H9 (cell line): ENCODE results near the gene BUB1. TPM values are rescaled to one million over a fixed set of nuclear protein-coding genes. Genes with fewer than 3 reads are reported as not detected.
A peak's percentile ranks its signal among the peaks of the same experiment; 100 is the strongest.

Experiments
- DNase-seq: peaks from one replicate; pipeline ENCODE4 v3.0.0-alpha.2; 2017
- H2AFZ ChIP-seq: one replicate; pipeline ENCODE4 v1.6.1; 2013; ENCODE audit warnings: mild to moderate bottlenecking, low read length, control low read depth, moderate library complexity
- H2AK5ac ChIP-seq: 2 replicates; pipeline ENCODE4 v1.6.1; 2013; ENCODE audit warnings: low read length, control low read depth, mixed read lengths; ENCODE audit not compliant: insufficient read length
- H2BK120ac ChIP-seq: one replicate; pipeline ENCODE4 v1.6.1; 2013; ENCODE audit warnings: low read depth, mild to moderate bottlenecking, low read length, control low read depth, inconsistent platforms; ENCODE audit not compliant: poor library complexity, severe bottlenecking
- H2BK12ac ChIP-seq: 2 replicates; pipeline ENCODE4 v1.6.1; 2013; ENCODE audit warnings: low read length, control low read depth, mixed read lengths, low read depth; ENCODE audit not compliant: insufficient read length
- H2BK15ac ChIP-seq: 2 replicates; pipeline ENCODE4 v1.6.1; 2013; ENCODE audit warnings: low read depth, low read length, control low read depth
- H2BK20ac ChIP-seq: one replicate; pipeline ENCODE4 v1.6.1; 2013; ENCODE audit warnings: low read depth, mild to moderate bottlenecking, low read length, control low read depth, inconsistent platforms; ENCODE audit not compliant: poor library complexity, severe bottlenecking
- H2BK5ac ChIP-seq: 2 replicates; pipeline ENCODE4 v1.6.1; 2013; ENCODE audit warnings: low read length, control low read depth, mixed read lengths; ENCODE audit not compliant: insufficient read length
- H3K14ac ChIP-seq: 2 replicates; pipeline ENCODE4 v1.6.1; 2013; ENCODE audit warnings: low read length, control low read depth; ENCODE audit not compliant: insufficient read depth
- H3K18ac ChIP-seq: 2 replicates; pipeline ENCODE4 v1.6.1; 2013; ENCODE audit warnings: low read depth, mild to moderate bottlenecking, mixed read lengths, low read length, control low read depth; ENCODE audit not compliant: insufficient read length
- H3K23ac ChIP-seq: 2 replicates; pipeline ENCODE4 v1.6.1; 2013; ENCODE audit warnings: low read length, control low read depth, mixed read lengths, low read depth; ENCODE audit not compliant: insufficient read length
- H3K23me2 ChIP-seq: 2 replicates; pipeline ENCODE4 v1.6.1; 2013; ENCODE audit warnings: low read depth, mild to moderate bottlenecking, mixed read lengths, low read length, control low read depth; ENCODE audit not compliant: insufficient read length, poor library complexity, severe bottlenecking
- H3K27ac ChIP-seq: 2 replicates; pipeline ENCODE4 v1.5.1; 2013; ENCODE audit warnings: low read length, control low read depth, mixed read lengths, low read depth; ENCODE audit not compliant: insufficient read length
- H3K27me3 ChIP-seq: 2 replicates; pipeline ENCODE4 v1.6.1; 2013; ENCODE audit warnings: low read length, control low read depth, inconsistent platforms; ENCODE audit not compliant: insufficient read depth
- H3K4ac ChIP-seq: 2 replicates; pipeline ENCODE4 v1.6.1; 2013; ENCODE audit warnings: low read depth, mild to moderate bottlenecking, control low read depth, inconsistent platforms, low read length, moderate library complexity
- H3K4me1 ChIP-seq: 2 replicates; pipeline ENCODE4 v1.6.1; 2013; ENCODE audit warnings: low read length, control low read depth, inconsistent platforms; ENCODE audit not compliant: insufficient read depth
- H3K4me2 ChIP-seq: 2 replicates; pipeline ENCODE4 v1.6.1; 2013; ENCODE audit warnings: low read length, control low read depth, mixed read lengths; ENCODE audit not compliant: insufficient read length, insufficient read depth
- H3K56ac ChIP-seq: 2 replicates; pipeline ENCODE4 v1.6.1; 2013; ENCODE audit warnings: low read depth, mild to moderate bottlenecking, mixed read lengths, low read length, control low read depth; ENCODE audit not compliant: insufficient read length
- H3K79me1 ChIP-seq: 2 replicates; pipeline ENCODE4 v1.6.1; 2013; ENCODE audit warnings: low read depth, mild to moderate bottlenecking, moderate library complexity, low read length, control low read depth, inconsistent platforms; ENCODE audit not compliant: insufficient read depth, poor library complexity, severe bottlenecking
- H3K79me2 ChIP-seq: 2 replicates; pipeline ENCODE4 v1.6.1; 2013; ENCODE audit warnings: low read length, control low read depth, inconsistent platforms; ENCODE audit not compliant: insufficient read depth
- H3K9ac ChIP-seq: 2 replicates; pipeline ENCODE4 v1.6.1; 2013; ENCODE audit warnings: low read length, control low read depth, mixed read lengths; ENCODE audit not compliant: insufficient read length; ENCODE audit errors: extremely low read depth
- H3K9me3 ChIP-seq: one replicate; pipeline ENCODE4 v1.6.1; 2013; ENCODE audit warnings: low read depth, low read length, inconsistent platforms; ENCODE audit not compliant: control insufficient read depth
- H3T11ph ChIP-seq: one replicate; pipeline ENCODE4 v1.6.1; 2013; ENCODE audit warnings: mild to moderate bottlenecking, low read length, control low read depth, inconsistent platforms
- H4K20me1 ChIP-seq: one replicate; pipeline ENCODE4 v1.6.1; 2013; ENCODE audit not compliant: control insufficient read depth, insufficient read length, insufficient read depth
- H4K5ac ChIP-seq: 2 replicates; pipeline ENCODE4 v1.6.1; 2013; ENCODE audit warnings: low read depth, mild to moderate bottlenecking, mixed read lengths, low read length, control low read depth; ENCODE audit not compliant: insufficient read length
- H4K8ac ChIP-seq: replicated peaks from 2 replicates; pipeline ENCODE4 v1.6.1; 2013; ENCODE audit warnings: low read length, control low read depth, mixed read lengths, low read depth; ENCODE audit not compliant: insufficient read length
- H4K91ac ChIP-seq: 2 replicates; pipeline ENCODE4 v1.6.1; 2013; ENCODE audit warnings: low read depth, mild to moderate bottlenecking, moderate library complexity, mixed read lengths, low read length, control low read depth; ENCODE audit not compliant: insufficient read length
- H3K27ac Mint-ChIP-seq, 3 experiments: 2 replicates in 2 of 3; 3 replicates in 1 of 3; pipeline ENCODE4 v1.8.0; 2020 to 2021; ENCODE audit warnings: mixed read lengths in 3 of 3, mild to moderate bottlenecking in 1 of 3, moderate library complexity in 1 of 3
- H3K27me3 Mint-ChIP-seq: 2 replicates; pipeline ENCODE4 v1.8.0; 2021; ENCODE audit warnings: low read depth, mild to moderate bottlenecking, moderate library complexity, mixed read lengths
- H3K36me3 Mint-ChIP-seq, 3 experiments: 2 replicates in 2 of 3; 3 replicates in 1 of 3; pipeline ENCODE4 v1.8.0; 2020 to 2021; ENCODE audit warnings: low read depth in 3 of 3, mixed read lengths in 3 of 3; ENCODE audit not compliant: insufficient read depth in 1 of 3
- H3K4me1 Mint-ChIP-seq, 2 experiments: 2 replicates each; pipeline ENCODE4 v1.8.0; 2020; ENCODE audit warnings: mixed read lengths in 2 of 2
- H3K4me3 Mint-ChIP-seq, 2 experiments: 2 replicates in 1 of 2; 3 replicates in 1 of 2; pipeline ENCODE4 v1.8.0; 2020 to 2021; ENCODE audit warnings: mild to moderate bottlenecking in 2 of 2, mixed read lengths in 2 of 2, moderate library complexity in 1 of 2
- H3K9me3 Mint-ChIP-seq, 2 experiments: 2 replicates in 1 of 2; 3 replicates in 1 of 2; pipeline ENCODE4 v1.8.0; 2020; ENCODE audit warnings: mild to moderate bottlenecking in 2 of 2, mixed read lengths in 2 of 2, moderate library complexity in 1 of 2
- WGBS: extraction: QIAGEN DNeasy Blood & Tissue Kit; methylation state at CpG from one replicate; pipeline ENCODE4 v1.1.7; 2013; ENCODE audit warnings: missing lambda C conversion rate, low lambda C conversion rate, mixed read lengths; ENCODE audit not compliant: insufficient read length; ENCODE audit errors: extremely low coverage; 5-methylcytosine and 5-hydroxymethylcytosine counted together
- total RNA-seq: library from RNA; stranded (reverse); gene quantifications from 2 replicates; pipeline ENCODE4 v1.2.1, GENCODE V29; 2021
- TF ChIP-seq, protein P1 (sequence below): fragments of 200-600 bp; sonication (generic); conservative IDR thresholded peaks from 3 replicates; pipeline ENCODE4 v1.8.0; 2021; ENCODE audit warnings: antibody characterized with exemption, mild to moderate bottlenecking

The BUB1 gene
- total RNA-seq, 1 experiment from 2014 or later: 144 TPM

DNA sequence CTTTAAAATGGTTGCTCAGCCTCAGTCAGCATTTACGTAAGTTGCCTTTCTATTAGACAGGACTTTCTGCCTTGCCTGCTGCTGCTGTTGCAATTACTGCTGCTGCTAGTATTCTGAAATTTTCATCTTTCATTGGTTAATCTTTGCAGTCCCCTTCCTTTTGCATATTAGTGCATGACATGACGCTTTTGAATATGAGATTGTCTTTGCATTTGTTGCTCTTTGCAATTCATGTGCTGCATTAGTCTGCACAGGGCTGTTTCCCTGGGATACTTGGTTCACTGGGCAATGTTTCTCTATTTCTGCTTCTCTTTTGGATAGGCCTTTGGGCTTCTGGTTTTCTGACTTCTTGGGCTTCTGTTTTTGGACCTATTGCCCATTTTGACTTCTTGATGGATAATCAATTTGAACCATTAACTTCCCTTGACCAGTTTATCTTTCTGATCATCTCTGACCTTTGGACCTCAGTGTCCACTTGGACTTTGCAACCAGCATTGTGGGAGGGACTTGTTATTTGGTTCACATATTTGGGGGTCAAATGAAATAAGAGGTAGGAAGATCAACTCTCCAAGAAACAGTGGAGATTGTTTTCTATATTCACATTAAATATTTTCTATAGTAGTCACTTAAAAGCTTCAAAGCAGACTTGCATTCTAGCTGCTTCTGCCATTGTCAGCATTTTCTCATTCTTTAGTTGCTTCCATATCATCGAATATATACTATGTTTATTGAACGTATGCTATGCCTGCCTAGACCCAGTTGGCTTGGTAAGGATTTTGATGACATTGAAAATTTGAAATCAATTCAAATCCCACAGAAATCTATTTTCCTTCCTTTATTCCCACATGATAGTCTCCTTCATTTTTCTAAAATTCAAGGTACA lies 12.5 kb upstream of the BUB1 start:
- Histone ChIP-seq H3K4me1 (peaks cover 5% of the 10 kb centered on the region; the same call in 1 of the 2 replicates), H2BK20ac (no peak overlapping the region), H2BK15ac (no peak overlapping the region), H4K91ac (no peak overlapping the region), H2BK120ac (no peak overlapping the region), H3K27ac (no peak overlapping the region), H2BK12ac (peak overlapping the region; percentile 95), H3K18ac (no peak overlapping the region), H3K79me1 (no peaks in the 10 kb centered on the region), H3T11ph (no peak overlapping the region), H3K23me2 (no peaks in the 10 kb centered on the region), H3K4ac (no peak overlapping the region), H2BK5ac (no peak overlapping the region), H3K56ac (no peak overlapping the region), H3K23ac (no peak overlapping the region), H2AFZ (no peak overlapping the region), H4K5ac (no peak overlapping the region), H3K9ac (no peak overlapping the region), H3K14ac (peak overlapping the region; percentile 12; the same call in 1 of the 2 replicates), H3K9me3 (no peaks in the 10 kb centered on the region), H2AK5ac (no peak overlapping the region), H3K79me2 (no peaks in the 10 kb centered on the region), H3K27me3 (no peaks in the 10 kb centered on the region; the same call in 1 of the 2 replicates), H4K20me1 (no peaks in the 10 kb centered on the region), H4K8ac (no peak overlapping the region), H3K4me2 (no peak overlapping the region)
- no CpG with 5 or more reads among the region's 4 CpGs for WGBS
- H3K27ac Mint-ChIP-seq: peak overlapping the region in 2 of 3 experiments; percentile 30 to 99; a peak in 3 of 7 replicates
- peaks cover 15% of the 10 kb centered on the region for H3K27me3 Mint-ChIP-seq
- TF ChIP-seq, protein P1, sequence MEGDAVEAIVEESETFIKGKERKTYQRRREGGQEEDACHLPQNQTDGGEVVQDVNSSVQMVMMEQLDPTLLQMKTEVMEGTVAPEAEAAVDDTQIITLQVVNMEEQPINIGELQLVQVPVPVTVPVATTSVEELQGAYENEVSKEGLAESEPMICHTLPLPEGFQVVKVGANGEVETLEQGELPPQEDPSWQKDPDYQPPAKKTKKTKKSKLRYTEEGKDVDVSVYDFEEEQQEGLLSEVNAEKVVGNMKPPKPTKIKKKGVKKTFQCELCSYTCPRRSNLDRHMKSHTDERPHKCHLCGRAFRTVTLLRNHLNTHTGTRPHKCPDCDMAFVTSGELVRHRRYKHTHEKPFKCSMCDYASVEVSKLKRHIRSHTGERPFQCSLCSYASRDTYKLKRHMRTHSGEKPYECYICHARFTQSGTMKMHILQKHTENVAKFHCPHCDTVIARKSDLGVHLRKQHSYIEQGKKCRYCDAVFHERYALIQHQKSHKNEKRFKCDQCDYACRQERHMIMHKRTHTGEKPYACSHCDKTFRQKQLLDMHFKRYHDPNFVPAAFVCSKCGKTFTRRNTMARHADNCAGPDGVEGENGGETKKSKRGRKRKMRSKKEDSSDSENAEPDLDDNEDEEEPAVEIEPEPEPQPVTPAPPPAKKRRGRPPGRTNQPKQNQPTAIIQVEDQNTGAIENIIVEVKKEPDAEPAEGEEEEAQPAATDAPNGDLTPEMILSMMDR: no peak
- peaks cover 5 to 27% (median 21%) of the 10 kb centered on the region in 3 experiments; a peak in 6 of 7 replicates for H3K36me3 Mint-ChIP-seq
- peaks cover 20 to 24% of the 10 kb centered on the region in 2 experiments for H3K9me3 Mint-ChIP-seq
- H3K4me1 Mint-ChIP-seq: peaks cover 66 to 74% of the 10 kb centered on the region in 2 experiments
- DNase-seq: no peak
- peak overlapping the region in 1 of 2 experiments; percentile 18; a peak in 1 of 5 replicates for H3K4me3 Mint-ChIP-seq
